ENCODE results near the gene TIGAR.
A peak's percentile ranks its signal among the peaks of the same experiment; 100 is the strongest.

The TIGAR gene

DNA sequence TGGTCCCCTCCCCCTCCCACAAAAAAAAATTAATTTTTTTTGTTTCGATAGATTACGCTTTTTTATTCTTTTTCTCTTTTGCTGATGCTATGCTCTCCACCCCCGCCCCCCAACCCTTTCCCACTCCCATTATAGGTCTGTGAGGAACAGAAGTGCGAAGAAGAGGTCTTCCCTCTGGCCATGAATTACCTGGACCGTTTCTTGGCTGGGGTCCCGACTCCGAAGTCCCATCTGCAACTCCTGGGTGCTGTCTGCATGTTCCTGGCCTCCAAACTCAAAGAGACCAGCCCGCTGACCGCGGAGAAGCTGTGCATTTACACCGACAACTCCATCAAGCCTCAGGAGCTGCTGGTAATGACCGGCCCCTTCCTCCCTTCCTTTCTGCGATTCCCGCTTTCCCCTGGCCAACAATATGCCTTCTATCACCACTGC is 45.1 kb upstream of the TIGAR start:
- TF ChIP-seq EGR1 (IDR thresholded peaks at IDR 0.05): no peak
- TF ChIP-seq, protein P1, sequence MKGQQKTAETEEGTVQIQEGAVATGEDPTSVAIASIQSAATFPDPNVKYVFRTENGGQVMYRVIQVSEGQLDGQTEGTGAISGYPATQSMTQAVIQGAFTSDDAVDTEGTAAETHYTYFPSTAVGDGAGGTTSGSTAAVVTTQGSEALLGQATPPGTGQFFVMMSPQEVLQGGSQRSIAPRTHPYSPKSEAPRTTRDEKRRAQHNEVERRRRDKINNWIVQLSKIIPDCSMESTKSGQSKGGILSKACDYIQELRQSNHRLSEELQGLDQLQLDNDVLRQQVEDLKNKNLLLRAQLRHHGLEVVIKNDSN (IDR thresholded peaks at IDR 0.05): no peak
- TF ChIP-seq CEBPB (IDR thresholded peaks at IDR 0.05): no peak
- TF ChIP-seq NFIC (IDR thresholded peaks at IDR 0.05): no peak
- no peak for TF ChIP-seq YY1 (IDR thresholded peaks at IDR 0.05; ENCODE audit: low read depth)

DNA sequence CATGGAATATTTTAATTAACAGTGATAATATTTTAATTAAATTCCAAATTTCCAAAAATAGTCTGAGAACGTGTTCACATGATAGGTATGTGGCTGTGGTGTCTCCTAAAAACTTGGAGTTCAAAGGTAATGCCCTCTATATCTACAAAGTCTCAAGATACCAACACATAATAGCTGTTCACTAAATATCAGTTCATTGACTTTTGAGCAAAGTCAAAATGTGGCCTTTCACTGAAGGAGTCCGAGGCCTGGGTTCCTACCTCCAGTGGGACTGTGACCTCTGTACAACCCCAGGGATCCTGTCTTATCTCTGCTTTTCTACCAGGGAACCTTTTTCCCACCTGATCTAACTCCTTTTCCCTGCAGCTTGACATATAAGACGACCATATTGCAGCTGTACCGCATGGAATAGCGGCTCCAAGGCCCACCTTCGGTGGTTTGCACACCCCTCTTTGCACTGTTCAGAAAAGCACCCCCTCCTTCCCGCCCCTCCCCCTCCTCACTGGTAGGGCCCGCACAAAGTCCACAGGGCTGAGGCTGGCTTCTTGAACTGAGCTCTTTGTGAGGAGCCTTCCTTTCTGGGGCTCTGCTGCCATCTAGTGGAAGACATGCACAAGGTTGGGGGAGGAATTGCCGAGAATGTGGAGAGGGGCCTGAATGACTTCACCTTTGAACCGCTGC is 44.3 kb upstream of the TIGAR start:
- TF ChIP-seq CEBPB (IDR thresholded peaks at IDR 0.05) (no peak), EGR1 (IDR thresholded peaks at IDR 0.05) (no peak), ZBTB7A (IDR thresholded peaks at IDR 0.05; ENCODE audit: low read depth) (peak; percentile 41; the same call in 1 of the 2 replicates), RAD21 (IDR thresholded peaks at IDR 0.05; ENCODE audit: low read depth) (peak; percentile 99), EP300 (IDR thresholded peaks at IDR 0.05; ENCODE audit: borderline replicate concordance) (no peak; the same call in 1 of the 2 replicates), CREB1 (IDR thresholded peaks at IDR 0.05; ENCODE audit: low read depth) (no peak), NFIC (IDR thresholded peaks at IDR 0.05) (peak; percentile 90), TAF1 (IDR thresholded peaks at IDR 0.05; ENCODE audit: low read depth) (no peak), FOXM1 (IDR thresholded peaks at IDR 0.05; ENCODE audit: borderline replicate concordance, low read depth) (no peak), TEAD4 (IDR thresholded peaks at IDR 0.05) (peak; percentile 99), TCF12 (IDR thresholded peaks at IDR 0.05; ENCODE audit: low read depth) (peak; percentile 55; the same call in 1 of the 2 replicates), YY1 (IDR thresholded peaks at IDR 0.05; ENCODE audit: low read depth) (no peak)
- TF ChIP-seq, protein P1 (IDR thresholded peaks at IDR 0.05): no peak
- TF ChIP-seq, protein P2, sequence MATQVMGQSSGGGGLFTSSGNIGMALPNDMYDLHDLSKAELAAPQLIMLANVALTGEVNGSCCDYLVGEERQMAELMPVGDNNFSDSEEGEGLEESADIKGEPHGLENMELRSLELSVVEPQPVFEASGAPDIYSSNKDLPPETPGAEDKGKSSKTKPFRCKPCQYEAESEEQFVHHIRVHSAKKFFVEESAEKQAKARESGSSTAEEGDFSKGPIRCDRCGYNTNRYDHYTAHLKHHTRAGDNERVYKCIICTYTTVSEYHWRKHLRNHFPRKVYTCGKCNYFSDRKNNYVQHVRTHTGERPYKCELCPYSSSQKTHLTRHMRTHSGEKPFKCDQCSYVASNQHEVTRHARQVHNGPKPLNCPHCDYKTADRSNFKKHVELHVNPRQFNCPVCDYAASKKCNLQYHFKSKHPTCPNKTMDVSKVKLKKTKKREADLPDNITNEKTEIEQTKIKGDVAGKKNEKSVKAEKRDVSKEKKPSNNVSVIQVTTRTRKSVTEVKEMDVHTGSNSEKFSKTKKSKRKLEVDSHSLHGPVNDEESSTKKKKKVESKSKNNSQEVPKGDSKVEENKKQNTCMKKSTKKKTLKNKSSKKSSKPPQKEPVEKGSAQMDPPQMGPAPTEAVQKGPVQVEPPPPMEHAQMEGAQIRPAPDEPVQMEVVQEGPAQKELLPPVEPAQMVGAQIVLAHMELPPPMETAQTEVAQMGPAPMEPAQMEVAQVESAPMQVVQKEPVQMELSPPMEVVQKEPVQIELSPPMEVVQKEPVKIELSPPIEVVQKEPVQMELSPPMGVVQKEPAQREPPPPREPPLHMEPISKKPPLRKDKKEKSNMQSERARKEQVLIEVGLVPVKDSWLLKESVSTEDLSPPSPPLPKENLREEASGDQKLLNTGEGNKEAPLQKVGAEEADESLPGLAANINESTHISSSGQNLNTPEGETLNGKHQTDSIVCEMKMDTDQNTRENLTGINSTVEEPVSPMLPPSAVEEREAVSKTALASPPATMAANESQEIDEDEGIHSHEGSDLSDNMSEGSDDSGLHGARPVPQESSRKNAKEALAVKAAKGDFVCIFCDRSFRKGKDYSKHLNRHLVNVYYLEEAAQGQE (IDR thresholded peaks at IDR 0.05; ENCODE audit: low read depth): no peak
- TF ChIP-seq, protein P3, sequence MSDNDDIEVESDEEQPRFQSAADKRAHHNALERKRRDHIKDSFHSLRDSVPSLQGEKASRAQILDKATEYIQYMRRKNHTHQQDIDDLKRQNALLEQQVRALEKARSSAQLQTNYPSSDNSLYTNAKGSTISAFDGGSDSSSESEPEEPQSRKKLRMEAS (IDR thresholded peaks at IDR 0.05): no peak

DNA sequence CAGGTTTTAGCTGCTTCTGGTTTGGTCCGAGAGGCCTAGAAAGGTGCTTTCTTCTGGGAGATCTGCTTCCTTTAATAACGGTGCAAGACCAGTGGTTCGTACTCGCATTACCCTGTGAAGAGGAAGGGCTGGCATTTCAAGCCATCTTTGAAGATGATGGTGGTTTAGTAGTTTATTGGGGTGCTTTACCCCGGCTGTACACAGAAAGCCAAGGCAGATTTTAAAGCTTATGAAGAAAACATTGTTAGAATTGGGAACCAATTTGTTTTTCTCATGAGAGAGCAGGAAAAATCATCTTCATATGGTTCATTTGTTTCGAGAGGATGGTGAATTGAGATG is 43.8 kb upstream of the TIGAR start:
- TF ChIP-seq FOXM1 (IDR thresholded peaks at IDR 0.05; ENCODE audit: borderline replicate concordance, low read depth) (no peak), RAD21 (IDR thresholded peaks at IDR 0.05; ENCODE audit: low read depth) (no peak), CEBPB (IDR thresholded peaks at IDR 0.05) (no peak), ZBTB7A (IDR thresholded peaks at IDR 0.05; ENCODE audit: low read depth) (no peak)

DNA sequence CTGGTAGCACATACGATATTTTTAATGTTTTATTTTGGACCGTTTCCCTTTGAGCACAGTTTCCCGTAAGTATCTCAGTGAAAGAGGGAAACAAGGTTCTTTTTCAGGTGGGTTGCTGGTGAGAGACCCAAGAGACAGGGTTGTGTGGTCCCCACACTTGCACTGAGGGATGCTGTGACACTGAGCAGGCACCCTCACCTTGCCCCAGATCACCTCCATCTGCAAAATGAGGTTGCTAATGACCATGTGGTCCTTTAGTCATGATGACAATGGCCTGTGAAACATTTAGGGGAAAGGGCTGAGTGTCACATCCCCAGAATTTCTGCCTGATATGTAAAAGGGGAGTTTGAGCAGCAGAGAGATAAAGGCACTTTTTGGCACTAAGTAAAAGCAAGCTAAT is 43.2 kb upstream of the TIGAR start:
- no peak for TF ChIP-seq TAF1 (IDR thresholded peaks at IDR 0.05; ENCODE audit: low read depth)
- TF ChIP-seq, protein P1 (IDR thresholded peaks at IDR 0.05): no peak
- no peak for TF ChIP-seq FOXM1 (IDR thresholded peaks at IDR 0.05; ENCODE audit: borderline replicate concordance, low read depth)
- TF ChIP-seq CREB1 (IDR thresholded peaks at IDR 0.05; ENCODE audit: low read depth): no peak
- TF ChIP-seq EGR1 (IDR thresholded peaks at IDR 0.05): no peak
- TF ChIP-seq RAD21 (IDR thresholded peaks at IDR 0.05; ENCODE audit: low read depth): no peak
- no peak for TF ChIP-seq ZBTB7A (IDR thresholded peaks at IDR 0.05; ENCODE audit: low read depth)
- TF ChIP-seq, protein P3 (IDR thresholded peaks at IDR 0.05): no peak
- TF ChIP-seq, protein P2 (IDR thresholded peaks at IDR 0.05; ENCODE audit: low read depth): no peak
- TF ChIP-seq YY1 (IDR thresholded peaks at IDR 0.05; ENCODE audit: low read depth): no peak
- no peak for TF ChIP-seq NFIC (IDR thresholded peaks at IDR 0.05)
- TF ChIP-seq CEBPB (IDR thresholded peaks at IDR 0.05): no peak
- no peak for TF ChIP-seq EP300 (IDR thresholded peaks at IDR 0.05; ENCODE audit: borderline replicate concordance)
- no peak for TF ChIP-seq TEAD4 (IDR thresholded peaks at IDR 0.05)
- TF ChIP-seq TCF12 (IDR thresholded peaks at IDR 0.05; ENCODE audit: low read depth): no peak

DNA sequence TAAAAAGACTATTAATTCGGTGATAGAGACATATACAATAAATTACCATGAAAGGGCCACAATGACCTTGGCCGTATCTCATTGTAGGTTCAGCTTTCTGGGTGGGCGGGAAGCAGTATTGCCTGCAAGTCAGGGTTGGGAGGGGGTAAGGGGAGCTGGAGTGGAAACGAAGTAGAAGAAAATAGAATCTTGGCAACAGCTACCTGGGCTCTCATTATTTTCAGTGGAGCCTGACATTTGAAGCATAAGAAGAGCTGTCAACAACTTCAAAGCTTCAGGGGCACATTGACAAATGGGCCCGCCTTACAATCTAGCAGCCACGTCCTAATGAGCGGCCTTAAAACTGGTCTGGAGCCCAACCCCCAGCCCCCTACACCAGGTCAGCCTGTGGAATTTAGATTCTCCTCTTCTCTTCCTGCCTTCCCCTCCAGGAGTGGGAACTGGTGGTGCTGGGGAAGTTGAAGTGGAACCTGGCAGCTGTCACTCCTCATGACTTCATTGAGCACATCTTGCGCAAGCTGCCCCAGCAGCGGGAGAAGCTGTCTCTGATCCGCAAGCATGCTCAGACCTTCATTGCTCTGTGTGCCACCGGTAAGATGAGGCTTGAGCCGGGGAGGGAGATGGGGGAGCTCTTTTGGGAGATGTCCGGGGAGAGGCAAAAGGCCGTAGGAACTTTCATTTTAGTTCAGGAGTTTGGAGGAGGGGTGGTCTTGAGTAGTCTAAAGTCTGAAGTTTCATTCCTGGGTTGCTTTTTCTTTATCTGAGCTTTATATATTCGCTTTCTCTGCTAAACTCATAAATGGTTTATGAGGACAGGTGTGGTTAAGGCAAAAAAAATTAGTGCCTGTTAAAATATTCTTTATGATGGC is 42.5 kb upstream of the TIGAR start:
- TF ChIP-seq CEBPB (IDR thresholded peaks at IDR 0.05): peak; percentile 80
- TF ChIP-seq, protein P2 (IDR thresholded peaks at IDR 0.05; ENCODE audit: low read depth): no peak

All from Ishikawa (cell line).